Heart left ventricle (tissue), 16 donors: Measurements from ENCODE around the gene DGKB. TPM values are rescaled to one million over a fixed set of nuclear protein-coding genes. Genes with fewer than 3 reads are reported as not detected.

Source experiments
- ATAC-seq, 4 donors: fragments of 200-7000 bp; cut with Tn5 transposase; one replicate each; pipeline ENCODE4 v1.9.1; 2020 to 2022; ENCODE audit warnings: moderate library complexity in 4 of 4, mild to moderate bottlenecking in 3 of 4, moderate number of reproducible peaks in 1 of 4
- DNase-seq, 5 donors: peaks; one replicate each; pipeline ENCODE4 v3.0.0-alpha.2; 2020
- H3K27ac ChIP-seq, 12 donors: fragments of 200-600 bp; sonication (generic) in 4 of 12; one replicate each; pipeline versions ENCODE4 v1.5.0 to v1.8.0; 2016 to 2022; ENCODE audit warnings: mild to moderate bottlenecking in 2 of 12
- H3K27me3 ChIP-seq, 9 donors: fragments of 200-600 bp; sonication (generic) in 2 of 9; one replicate each; pipeline versions ENCODE4 v1.5.1 to v1.8.0; 2016 to 2022; ENCODE audit warnings: mild to moderate bottlenecking in 3 of 9
- H3K36me3 ChIP-seq, 9 donors: fragments of 200-600 bp; sonication (generic) in 2 of 9; one replicate each; pipeline versions ENCODE4 v1.5.0 to v1.8.0; 2018 to 2022; ENCODE audit warnings: mild to moderate bottlenecking in 2 of 9
- H3K4me1 ChIP-seq, 12 donors: fragments of 200-600 bp; sonication (generic) in 4 of 12; one replicate each; pipeline versions ENCODE4 v1.5.0 to v1.8.0; 2016 to 2022; ENCODE audit warnings: mild to moderate bottlenecking in 3 of 12
- H3K4me3 ChIP-seq, 12 donors: fragments of 200-600 bp; sonication (generic) in 4 of 12; one replicate each; pipeline versions ENCODE4 v1.5.0 to v1.8.0; 2017 to 2022; ENCODE audit warnings: mild to moderate bottlenecking in 9 of 12, moderate library complexity in 4 of 12
- H3K9me3 ChIP-seq, 12 donors: fragments of 200-600 bp; sonication (generic) in 4 of 12; one replicate each; pipeline versions ENCODE4 v1.5.0 to v1.8.0; 2016 to 2022; ENCODE audit warnings: mild to moderate bottlenecking in 1 of 12
- POLR2A ChIP-seq, 2 donors: fragments of 450-650 bp; IDR thresholded peaks; one replicate each; pipeline ENCODE4 v1.6.1; 2017; ENCODE audit warnings: antibody characterized with exemption in 2 of 2, mild to moderate bottlenecking in 2 of 2, moderate library complexity in 2 of 2
- WGBS, 4 donors: extraction: QIAGEN DNeasy Blood & Tissue Kit in 2 of 4; methylation state at CpG; one replicate each; pipeline versions ENCODE4 v1.1.5 to v1.1.7; 2013 to 2018; 5-methylcytosine and 5-hydroxymethylcytosine counted together
- intact Hi-C, 10 donors: fragments of 100-400 bp; cut with DNase I; formaldehyde crosslinking; loops; one replicate each; pipeline versions ENCODE4 v1.11.1 to v1.14.2; 2022
- polyA plus RNA-seq, 2 donors: library from polyadenylated mRNA; stranded (reverse); fragments of 200-250 nt; gene quantifications; one replicate each; pipeline ENCODE4 v1.2.3, GENCODE V29; 2013
- total RNA-seq, 9 donors: library from RNA; depleted of rRNA in 2 of 9; stranded (reverse); fragments of >200 nt in 2 of 9; fragmentation: NEBNext Ultra II Directional in 3 of 9; extraction: Animal tissue kit (Norgen Biotek cat#: 25700) in 3 of 9; gene quantifications; one replicate each; pipeline versions ENCODE4 v1.1.0 to v1.2.4, GENCODE V29; 2016 to 2023
- TF ChIP-seq, protein P1 (sequence below), 12 donors: fragments of 200-600 bp; sonication (generic) in 4 of 12; IDR thresholded peaks; one replicate each; pipeline versions ENCODE4 v1.5.0 to v1.8.0; 2018 to 2022; ENCODE audit warnings: antibody characterized with exemption in 12 of 12, mild to moderate bottlenecking in 5 of 12
- donor health status: ischemic (EF 13 %, LVEDD 7.1; RV severe dilation, severe dysfunction).
- donor health status: healthy with polysubstance abuse.
- donor health status: DM: no; HTN: yes; CAD: no.
- donor health status: DM: no; HTN: no; CAD: no.
- donor health status: ischemic (EF 25% LVEDD 6.9; RV normal size, moderate dysfunction).
- donor health status: ischemic (EF 25% LVEDD 5.7; RV mildly dilated, moderate dysfunction).
- donor health status: healthy.
- donor health status: DM: yes; HTN: yes; CAD: no.
- donor health status: ischemic (EF 35%, LVEDD 5.7; RV mildly dilated, moderate dysfunction).
- donor health status: nonischemic (EF 11% LVEDD 7.7; RV severe dilation, severe dysfunction).
- donor health status: DM: yes; HTN: yes; CAD: no.
- donor health status: PGD.
- donor health status: ischemic (EF 29% LVEDD 5.4; RV normal size, mild dysfunction).
- donor health status: nonischemic (EF 23%, LVEDD 6.1; RV moderate dilation, normal function).

Gene DGKB
- total and polyA plus RNA-seq, 11 donors: 0.08 to 1.6 (median 0.47) TPM; not detected in 1

GRCh38 chr7:14734839-14735321 is 167.7 kb downstream of the DGKB start:
- Histone ChIP-seq H3K4me1 (no peaks in the 10 kb centered on the region), H3K27ac (no peak overlapping the region), H3K9me3 (peaks cover 0 to 8% (median 0%) of the 10 kb centered on the region in 12 donors), H3K4me3 (no peak overlapping the region), H3K27me3 (no peaks in the 10 kb centered on the region), H3K36me3 (no peaks in the 10 kb centered on the region)
- no peak for DNase-seq
- ATAC-seq: peak in 3 of 4 donors; percentile 13 to 39 (median 38)
- intact Hi-C loops: loop anchor here in 1 of 10 donors (5.0 kb wide), 1 partner anchor 282 kb away; no protein-coding TSS in a partner anchor
- TF ChIP-seq, protein P1, sequence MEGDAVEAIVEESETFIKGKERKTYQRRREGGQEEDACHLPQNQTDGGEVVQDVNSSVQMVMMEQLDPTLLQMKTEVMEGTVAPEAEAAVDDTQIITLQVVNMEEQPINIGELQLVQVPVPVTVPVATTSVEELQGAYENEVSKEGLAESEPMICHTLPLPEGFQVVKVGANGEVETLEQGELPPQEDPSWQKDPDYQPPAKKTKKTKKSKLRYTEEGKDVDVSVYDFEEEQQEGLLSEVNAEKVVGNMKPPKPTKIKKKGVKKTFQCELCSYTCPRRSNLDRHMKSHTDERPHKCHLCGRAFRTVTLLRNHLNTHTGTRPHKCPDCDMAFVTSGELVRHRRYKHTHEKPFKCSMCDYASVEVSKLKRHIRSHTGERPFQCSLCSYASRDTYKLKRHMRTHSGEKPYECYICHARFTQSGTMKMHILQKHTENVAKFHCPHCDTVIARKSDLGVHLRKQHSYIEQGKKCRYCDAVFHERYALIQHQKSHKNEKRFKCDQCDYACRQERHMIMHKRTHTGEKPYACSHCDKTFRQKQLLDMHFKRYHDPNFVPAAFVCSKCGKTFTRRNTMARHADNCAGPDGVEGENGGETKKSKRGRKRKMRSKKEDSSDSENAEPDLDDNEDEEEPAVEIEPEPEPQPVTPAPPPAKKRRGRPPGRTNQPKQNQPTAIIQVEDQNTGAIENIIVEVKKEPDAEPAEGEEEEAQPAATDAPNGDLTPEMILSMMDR (IDR thresholded peaks at IDR 0.05): peak in 11 of 12 donors; percentile 9 to 44 (median 25)
- TF ChIP-seq POLR2A (IDR thresholded peaks at IDR 0.05): no peak
- 30 to 46% (median 33%) methylated on average over 9 of the region's 9 CpGs for WGBS, 4 donors

- Histone ChIP-seq H3K27me3 (no peaks in the 10 kb centered on the region), H3K4me3 (no peak overlapping the region), H3K9me3 (no peaks in the 10 kb centered on the region), H3K36me3 (no peaks in the 10 kb centered on the region), H3K27ac (no peak overlapping the region), H3K4me1 (no peaks in the 10 kb centered on the region)
- ATAC-seq: peak in 2 of 4 donors; percentile 76 to 78
- intact Hi-C loops: no loop called here
- WGBS, 4 donors: 40 to 61% (median 46%) methylated on average over 3 of the region's 3 CpGs
- no peak for TF ChIP-seq POLR2A (IDR thresholded peaks at IDR 0.05)
- TF ChIP-seq, protein P1 (IDR thresholded peaks at IDR 0.05): no peak
- DNase-seq: no peak
Measured at GRCh38 chr7:14720785-14721184, 181.8 kb downstream of the DGKB start.

DNA sequence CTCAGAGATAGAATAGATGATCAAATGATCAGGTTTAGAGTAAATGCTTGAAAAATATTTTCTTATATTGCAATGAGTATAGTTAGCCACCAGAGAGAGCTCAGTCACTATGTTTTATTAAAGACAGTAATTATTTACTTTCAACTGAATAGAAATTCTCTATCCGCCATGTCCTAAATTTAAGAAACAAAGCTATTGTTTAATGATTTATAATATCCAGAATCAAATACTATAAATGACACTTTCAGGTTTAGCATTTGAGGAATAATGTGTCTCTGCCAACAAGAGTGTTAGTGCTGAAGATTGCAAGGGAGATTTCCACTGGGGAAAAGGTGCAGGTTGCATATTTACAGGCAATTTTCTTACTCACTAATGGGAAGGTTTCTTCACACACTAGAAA is 184.7 kb downstream of the DGKB start:
- 17 to 32% (median 25%) methylated on average over 1 of the region's 1 CpG for WGBS, 4 donors
- H3K4me3 ChIP-seq: no peak overlapping the region
- no peak overlapping the region for H3K27ac ChIP-seq
- intact Hi-C loops: loop anchor here (1.0 to 10.0 kb wide), 11 partner anchors 203 to 1357 kb away; no protein-coding TSS in a partner anchor
- peak in 1 of 4 donors; percentile 62 for ATAC-seq
- H3K36me3 ChIP-seq: no peaks in the 10 kb centered on the region
- no peaks in the 10 kb centered on the region for H3K9me3 ChIP-seq
- DNase-seq: no peak
- no peak for TF ChIP-seq POLR2A (IDR thresholded peaks at IDR 0.05)
- TF ChIP-seq, protein P1 (IDR thresholded peaks at IDR 0.05): peak; percentile 36 to 77 (median 64)
- no peaks in the 10 kb centered on the region for H3K4me1 ChIP-seq
- H3K27me3 ChIP-seq: no peaks in the 10 kb centered on the region

DNA sequence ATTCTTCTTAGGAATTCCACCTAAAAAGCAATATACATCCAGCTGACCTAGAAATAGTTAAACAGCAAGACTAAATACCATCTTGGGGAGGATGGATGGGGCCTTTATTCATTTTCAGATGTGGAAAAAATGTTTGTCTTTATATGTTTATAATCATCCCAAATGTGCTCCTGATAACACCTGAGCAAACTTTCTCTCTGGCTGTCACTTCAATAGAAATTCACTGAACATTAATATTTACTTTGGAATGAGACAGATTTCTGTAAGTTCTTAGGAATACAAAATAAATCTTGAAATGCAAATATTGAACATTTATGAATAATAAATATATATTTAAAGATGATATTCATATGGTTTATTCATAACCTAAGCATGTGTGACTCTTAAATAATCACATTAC is 185.4 kb downstream of the DGKB start:
- Histone ChIP-seq H3K27me3 (no peaks in the 10 kb centered on the region), H3K9me3 (no peaks in the 10 kb centered on the region), H3K4me1 (no peaks in the 10 kb centered on the region), H3K4me3 (no peak overlapping the region), H3K27ac (no peak overlapping the region), H3K36me3 (no peaks in the 10 kb centered on the region)
- DNase-seq (no peak), ATAC-seq (no peak)
- TF ChIP-seq, protein P1 (IDR thresholded peaks at IDR 0.05): no peak
- TF ChIP-seq POLR2A (IDR thresholded peaks at IDR 0.05): no peak
- intact Hi-C loops: loop anchor here in 9 of 10 donors (1.0 to 10.0 kb wide), 10 partner anchors 205 to 1358 kb away; no protein-coding TSS in a partner anchor
